K562 (cell line): ENCODE measurements around the gene EZH1. TPM values are rescaled to one million over a fixed set of nuclear protein-coding genes. Genes with fewer than 3 reads are reported as not detected.
A peak's percentile ranks its signal among the peaks of the same experiment; 100 is the strongest.

Experiments
- ATAC-seq: fragments of 200-7000 bp; cut with Tn5 transposase; 3 replicates; pipeline ENCODE4 v1.9.1; 2020; ENCODE audit warnings: moderate library complexity
- BruUV-seq: library from RNA; stranded (reverse); fragments of 400-500 nt; replicated peaks from 2 replicates; lab custom pipeline; 2021; lab: Mats Ljungman, UMichigan
- CTCF ChIA-PET: fragments of 300-600 bp; formaldehyde crosslinking; extraction: SDS; loops from one replicate; lab custom pipeline; 2021; ENCODE audit warnings: low intra/inter-chr PET ratio; lab: Yijun Ruan, JAX
- POLR2A ChIA-PET: fragments of 300-600, 350-650 bp; sonication (Branson Sonifier 250); formaldehyde crosslinking; extraction: SDS; loops from one replicate; lab custom pipeline; 2021; ENCODE audit warnings: antibody characterized with exemption, inconsistent platforms; lab: Yijun Ruan, JAX
- DNase-seq, 4 experiments: peaks; one replicate each; pipeline versions ENCODE4 v3.0.0 to v3.0.0-alpha.2; 2011 to 2018; ENCODE audit warnings: low spot score in 3 of 4, mixed read lengths in 3 of 4; ENCODE audit errors: extremely low read depth in 1 of 4
- FAIRE-seq: peaks from 2 replicates; lab custom pipeline; 2011; peaks lifted over from hg19 to GRCh38; lab: Jason Lieb, UNC
- H2AFZ ChIP-seq: 2 replicates; pipeline ENCODE4 v1.6.0; 2011; ENCODE audit warnings: low read depth, low read length, control low read depth, inconsistent platforms
- H3K27ac ChIP-seq: fragments of 200-600 bp; 3 replicates; pipeline ENCODE4 v1.8.0; 2011; ENCODE audit warnings: low read depth, mild to moderate bottlenecking, control low read depth, inconsistent platforms, low read length, moderate library complexity, mixed read lengths; ENCODE audit errors: extremely low read depth
- H3K27me3 ChIP-seq, 2 experiments: fragments of 300-600 bp in 1 of 2; 2 replicates in 1 of 2; 3 replicates in 1 of 2; pipeline versions ENCODE4 v1.6.0 to v1.8.0; 2011; ENCODE audit warnings: inconsistent platforms in 2 of 2, low read length in 2 of 2, mild to moderate bottlenecking in 1 of 2, mixed read lengths in 1 of 2, moderate library complexity in 1 of 2; ENCODE audit not compliant: control insufficient read depth in 2 of 2, insufficient read depth in 2 of 2
- H3K36me3 ChIP-seq: fragments of 300-600 bp; 3 replicates; pipeline ENCODE4 v1.8.0; 2011; ENCODE audit warnings: mild to moderate bottlenecking, low read length, inconsistent platforms; ENCODE audit not compliant: control insufficient read depth, insufficient read depth
- H3K4me1 ChIP-seq, 2 experiments: fragments of 200-600 bp in 1 of 2; replicated peaks in 1 of 2; 2 replicates in 1 of 2; 3 replicates in 1 of 2; pipeline versions ENCODE4 v1.5.1 to v1.8.0; 2011; ENCODE audit warnings: inconsistent platforms in 2 of 2, low read length in 2 of 2, mild to moderate bottlenecking in 1 of 2, mixed read lengths in 1 of 2, moderate library complexity in 1 of 2; ENCODE audit not compliant: control insufficient read depth in 2 of 2, insufficient read depth in 2 of 2
- H3K4me2 ChIP-seq: 2 replicates; pipeline ENCODE4 v1.6.1; 2011; ENCODE audit warnings: low read length, control low read depth, inconsistent platforms, mixed read lengths; ENCODE audit not compliant: insufficient read depth
- H3K4me3 ChIP-seq: fragments of 200-600 bp; sonication (generic), shearing (Covaris generic); 2 replicates; pipeline ENCODE4 v1.5.1; 2016; ENCODE audit warnings: control low read depth, inconsistent platforms
- H3K79me2 ChIP-seq: fragments of 200-600 bp; 3 replicates; pipeline ENCODE4 v1.8.0; 2011; ENCODE audit warnings: low read length, inconsistent platforms; ENCODE audit not compliant: control insufficient read depth, insufficient read depth
- H3K9ac ChIP-seq, 2 experiments: 2 replicates each; pipeline versions ENCODE4 v1.6.0 to v1.6.1; 2011; ENCODE audit warnings: low read depth in 2 of 2, low read length in 2 of 2, control low read depth in 1 of 2, inconsistent platforms in 1 of 2, mild to moderate bottlenecking in 1 of 2, mixed read lengths in 1 of 2; ENCODE audit not compliant: insufficient read depth in 1 of 2
- H3K9me1 ChIP-seq: one replicate; pipeline ENCODE4 v1.6.0; 2011; ENCODE audit warnings: inconsistent platforms, mild to moderate bottlenecking, low read length, moderate library complexity; ENCODE audit not compliant: control insufficient read depth, insufficient read depth
- H3K9me3 ChIP-seq: replicated peaks from 2 replicates; pipeline ENCODE4 v1.5.1; 2011; ENCODE audit warnings: low read depth, low read length, inconsistent platforms; ENCODE audit not compliant: control insufficient read depth, insufficient read depth
- H4K20me1 ChIP-seq: replicated peaks from 2 replicates; pipeline ENCODE4 v1.6.1; 2011; ENCODE audit warnings: low read length, inconsistent platforms, mixed read lengths; ENCODE audit not compliant: control insufficient read depth, insufficient read depth
- LARP7 ChIP-seq: fragments of 450-650 bp; IDR thresholded peaks from 2 replicates; pipeline ENCODE4 v1.6.1; 2016
- PTBP1 ChIP-seq: fragments of 200-400 bp; formaldehyde crosslinking; IDR thresholded peaks from 2 replicates; pipeline ENCODE4 v1.6.1; 2017; ENCODE audit warnings: low read depth, low read length
- SUPT5H ChIP-seq: fragments of 450-650 bp; IDR thresholded peaks from 2 replicates; pipeline ENCODE4 v1.6.1; 2016
- WGBS: fragments of 100-300 bp; shearing (Covaris generic); methylation state at CpG from one replicate; pipeline ENCODE4 v1.1.6; 2016; ENCODE audit warnings: low coverage, mixed read lengths; ENCODE audit not compliant: insufficient coverage; ENCODE audit errors: missing lambda C conversion rate; 5-methylcytosine and 5-hydroxymethylcytosine counted together
- in situ Hi-C: fragments of 300-500 bp; cut with MboI; formaldehyde crosslinking; loops from 4 replicates; pipeline ENCODE4 v1.15.0; 2018; ENCODE audit warnings: inconsistent platforms, mixed read lengths
- intact Hi-C: fragments of 100-400 bp; cut with micrococcal nuclease; formaldehyde crosslinking; loops from 2 replicates; pipeline ENCODE4 v1.14.2; 2022
- polyA plus RNA-seq, 8 experiments: library from polyadenylated mRNA; depleted of rRNA in 4 of 8; stranded (reverse) in 5 of 8; unstranded in 3 of 8; fragments of >200 nt; fragmentation: Nextera tagmentation in 2 of 8; fragmentation: Illumina TruSeq in 1 of 8; extraction: Ambion mirVana in 2 of 8; extraction: Trizol in 1 of 8; gene quantifications; 2 replicates each; pipeline versions ENCODE4 v1.2.1 to v1.2.3, GENCODE V29; 2011 to 2014; ENCODE audit warnings: inconsistent platforms in 1 of 8, missing spikeins in 1 of 8
- total RNA-seq, 7 experiments: library from RNA; depleted of rRNA in 6 of 7; stranded (reverse); fragments of >200 nt in 6 of 7; fragmentation: Illumina TruSeq in 2 of 7; extraction: Trizol in 2 of 7; gene quantifications; 2 replicates each; pipeline versions ENCODE4 v1.2.1 to v1.2.3, GENCODE V29; 2011 to 2021; ENCODE audit warnings: low replicate concordance in 1 of 7

EZH1 gene
- total and polyA plus RNA-seq, 9 of the 15 experiments (the other 6 are each of a cell fraction or from before 2014, with no cell fraction given) = 8.6 to 40.8 (median 22.9) TPM

GRCh38 chr17:42781639-42782165 is 36.9 kb upstream of the EZH1 start:
- Histone ChIP-seq H3K27me3 (no peaks in the 10 kb centered on the region), H3K4me3 (peak overlapping the region; percentile 53), H4K20me1 (no peaks in the 10 kb centered on the region), H3K9me1 (no peaks in the 10 kb centered on the region), H3K79me2 (peaks cover 36% of the 10 kb centered on the region), H3K4me1 (peaks cover 37 to 77% of the 10 kb centered on the region in 2 experiments; a peak in 4 of 5 replicates), H3K27ac (peak overlapping the region; percentile 85; the same call in 2 of the 3 replicates), H3K4me2 (peak overlapping the region; percentile 76), H3K9ac (peak overlapping the region; percentile 82 to 98), H3K36me3 (peaks cover 70% of the 10 kb centered on the region), H2AFZ (no peak overlapping the region), H3K9me3 (no peaks in the 10 kb centered on the region)
- TSS peak; percentile 33 for BruUV-seq
- ATAC-seq (no peak), DNase-seq (no peak), FAIRE-seq (peak; percentile 11)
- TF ChIP-seq SUPT5H (0 out of 2 replicates have a peak, but pooled peaks have one; percentile 18), PTBP1 (no peak), LARP7 (no peak)
- intact Hi-C loops = no loop called here
- ChIA-PET CTCF (interaction anchor here (0.6 kb wide), 1 partner anchor 63 kb away, joined by 3 read pairs; no protein-coding TSS in a partner anchor), POLR2A (interaction anchor here (0.6 to 5.2 kb wide), 7 partner anchors 9 to 234 kb away, joined by 3 to 47 read pairs (median 3); partner anchors contain the start of genes CNTD1, COA3 and VPS25)
- WGBS = 59% methylated on average over 9 of the region's 10 CpGs
- in situ Hi-C loops = no loop called here
